GM12864 (cell line): ENCODE results near the gene HSPBP1.

ENCODE experiments used
- DNase-seq: peaks from one replicate; pipeline ENCODE4 v3.0.0-alpha.2; 2011; ENCODE audit warnings: low read depth
- H3K4me3 ChIP-seq: 2 replicates; pipeline ENCODE4 v1.5.1; 2011; ENCODE audit warnings: mild to moderate bottlenecking, low read depth, low read length, control low read depth
- CTCF ChIP-seq: IDR thresholded peaks from 2 replicates; pipeline ENCODE4 v1.5.1; 2011; ENCODE audit warnings: low read depth, mild to moderate bottlenecking, moderate library complexity, low read length, control low read depth, inconsistent platforms; ENCODE audit errors: missing control alignments

Gene HSPBP1

GRCh38 chr19:55231391-55232285 lies 48.3 kb downstream of the HSPBP1 start:
- no peak overlapping the region for H3K4me3 ChIP-seq
- no peak for DNase-seq

GRCh38 chr19:55230780-55231179 lies 49.1 kb downstream of the HSPBP1 start:
- no peak for DNase-seq
- H3K4me3 ChIP-seq, result no peak overlapping the region
- no peak for TF ChIP-seq CTCF

More at GRCh38 chr19:55231391-55232285, 48.3 kb downstream of the HSPBP1 start:
- no peak for TF ChIP-seq CTCF

GRCh38 chr19:55230329-55230728 lies 49.6 kb downstream of the HSPBP1 start:
- no peak overlapping the region for H3K4me3 ChIP-seq
- TF ChIP-seq CTCF, result no peak
- no peak for DNase-seq

GRCh38 chr19:55229789-55230182 lies 50.1 kb downstream of the HSPBP1 start:
- TF ChIP-seq CTCF, result no peak
- H3K4me3 ChIP-seq, result no peak overlapping the region
- no peak for DNase-seq

- no peak for DNase-seq
- no peak overlapping the region for H3K4me3 ChIP-seq
- TF ChIP-seq CTCF, result no peak
Measured at GRCh38 chr19:55229145-55229788, 50.6 kb downstream of the HSPBP1 start.

GRCh38 chr19:55228403-55229031 lies 51.4 kb downstream of the HSPBP1 start, which contains the start of gene TMEM86B:
TSS of gene TMEM86B (minus strand) at chr19:55228763. CDS start at chr19:55228741, 22 bp downstream.
- TF ChIP-seq CTCF, result no peak
- no peak for DNase-seq
- no peak within 1 kb of the TSS for H3K4me3 ChIP-seq
